HG02943 (cell line): ENCODE data around the gene OR10J5.

ENCODE experiments used
- ATAC-seq: cut with Tn5 transposase; IDR thresholded peaks from one replicate; pipeline ENCODE4 v1.9.1; 2021; ENCODE audit warnings: mild to moderate bottlenecking, low read depth, moderate library complexity; ENCODE audit not compliant: unreplicated experiment

Gene OR10J5

DNA sequence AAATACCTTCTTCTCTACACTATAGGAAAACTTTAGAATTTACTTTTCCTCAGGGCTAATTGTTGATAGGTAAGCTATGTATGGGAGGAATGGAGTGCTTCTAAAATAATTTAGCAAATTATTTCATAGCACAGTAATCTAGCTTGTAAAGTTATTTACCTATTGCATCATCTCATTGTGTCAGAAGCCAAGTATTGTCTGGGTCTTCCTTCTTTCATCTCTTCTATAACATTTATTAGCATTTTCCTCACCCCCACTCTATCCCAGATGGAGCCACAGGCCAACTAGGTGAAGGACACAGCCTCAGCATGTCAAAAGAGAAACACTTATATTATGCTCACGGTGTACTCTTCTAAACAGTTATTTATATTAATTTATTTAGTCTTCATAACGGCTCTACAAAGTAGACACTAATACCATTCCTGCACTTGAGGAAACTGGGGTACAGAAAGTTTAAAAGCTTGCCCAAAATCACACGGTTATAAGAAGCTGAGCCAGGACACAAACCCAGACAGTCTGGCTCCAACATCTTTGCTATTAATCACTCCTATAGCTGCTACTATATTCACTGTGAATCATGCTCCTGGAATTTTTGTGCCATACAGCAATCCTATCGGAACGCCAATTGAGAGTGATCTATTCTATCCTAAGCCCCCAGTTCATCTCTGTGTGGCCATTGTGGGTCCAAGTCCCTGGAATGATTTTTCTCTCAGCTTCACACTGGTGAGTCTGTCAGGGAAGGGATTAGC, 43.1 kb downstream of the OR10J5 start:
- no peak for ATAC-seq
